Gastroesophageal sphincter (tissue), 4 donors: Measurements from ENCODE around the gene UHRF1. TPM values are rescaled to one million over a fixed set of nuclear protein-coding genes. Genes with fewer than 3 reads are reported as not detected.

Experiments used
- ATAC-seq: fragments of 150-250 bp; one replicate; pipeline ENCODE4 v1.9.1; 2016; ENCODE audit warnings: mild to moderate bottlenecking, moderate library complexity
- H3K27ac ChIP-seq, 4 donors: fragments of 200-600 bp; sonication (generic) in 3 of 4; 1 replicate in 3 of 4; 2 replicates in 1 of 4; pipeline ENCODE4 v1.5.1; 2016 to 2019
- H3K27me3 ChIP-seq: fragments of 200-600 bp; sonication (generic); one replicate; pipeline ENCODE4 v1.5.1; 2019
- H3K36me3 ChIP-seq, 2 donors: fragments of 200-600 bp; sonication (generic); one replicate each; pipeline ENCODE4 v1.5.1; 2019; ENCODE audit warnings: control low read depth in 1 of 2
- H3K4me1 ChIP-seq, 3 donors: fragments of 200-600 bp; sonication (generic); 1 replicate in 2 of 3; 2 replicates in 1 of 3; pipeline ENCODE4 v1.5.1; 2016 to 2019; ENCODE audit warnings: control low read depth in 2 of 3
- H3K4me3 ChIP-seq, 2 donors: fragments of 200-600 bp; sonication (generic); one replicate each; pipeline ENCODE4 v1.5.1; 2019; ENCODE audit warnings: mild to moderate bottlenecking in 1 of 2, moderate library complexity in 1 of 2
- H3K9me3 ChIP-seq, 3 donors: fragments of 200-600 bp; sonication (generic); one replicate each; pipeline ENCODE4 v1.5.1; 2017 to 2019; ENCODE audit warnings: control low read depth in 2 of 3
- EP300 ChIP-seq: sonication (generic); formaldehyde crosslinking; IDR thresholded peaks from one replicate; pipeline ENCODE4 v1.6.1; 2017; ENCODE audit warnings: antibody characterized with exemption, mild to moderate bottlenecking
- POLR2A ChIP-seq, 2 donors: fragments of 450-650 bp; IDR thresholded peaks; one replicate each; pipeline ENCODE4 v1.6.1; 2017; ENCODE audit warnings: antibody characterized with exemption in 2 of 2, mild to moderate bottlenecking in 2 of 2, moderate library complexity in 1 of 2
- POLR2AphosphoS5 ChIP-seq: sonication (generic); formaldehyde crosslinking; IDR thresholded peaks from one replicate; pipeline ENCODE4 v1.6.1; 2017; ENCODE audit warnings: antibody characterized with exemption
- WGBS, 2 donors: methylation state at CpG; one replicate each; pipeline ENCODE4 v1.1.5; 2018; ENCODE audit warnings: low coverage in 1 of 2; 5-methylcytosine and 5-hydroxymethylcytosine counted together
- total RNA-seq, 4 donors: library from RNA; depleted of rRNA; stranded (reverse); fragments of >200 nt; gene quantifications; one replicate each; pipeline ENCODE4 v1.1.0, GENCODE V29; 2016
- TF ChIP-seq, protein P1 (sequence below), 4 experiments: fragments of 200-600 bp in 2 of 4; fragments of 450-650 bp in 2 of 4; sonication (generic) in 1 of 4; IDR thresholded peaks; one replicate each; pipeline ENCODE4 v1.5.1; 2017 to 2019; ENCODE audit warnings: antibody characterized with exemption in 4 of 4, mild to moderate bottlenecking in 2 of 4, moderate library complexity in 2 of 4

Gene UHRF1
- total RNA-seq, 4 donors from 2014 or later: 0.58 to 1.4 (median 0.73) TPM

DNA sequence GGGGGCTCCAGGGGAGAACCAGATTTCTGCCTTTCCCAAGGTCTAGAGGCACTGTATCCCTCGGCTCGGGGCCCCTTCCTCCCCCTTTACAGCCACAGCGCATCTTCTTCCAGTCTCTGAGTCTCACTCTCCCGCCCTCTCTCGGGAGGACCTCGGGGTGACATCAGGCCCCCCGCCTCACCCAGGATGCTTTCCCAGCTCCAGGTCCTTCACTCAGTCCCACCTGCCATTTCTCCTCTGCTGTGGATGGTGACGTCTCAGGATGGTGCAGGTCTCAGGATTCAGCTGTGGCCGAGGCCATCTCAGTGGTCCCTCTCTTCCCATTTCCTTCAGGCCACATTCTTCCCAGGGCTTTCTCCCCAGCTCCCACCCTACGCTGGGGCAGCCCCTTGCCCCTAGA, 46.0 kb downstream of the UHRF1 start:
- 83 to 95% methylated on average over 2 to 3 of the region's 10 CpGs for WGBS, 2 donors
- Histone ChIP-seq H3K4me1 (no peaks in the 10 kb centered on the region), H3K36me3 (no peaks in the 10 kb centered on the region), H3K9me3 (no peaks in the 10 kb centered on the region), H3K27me3 (no peaks in the 10 kb centered on the region), H3K4me3 (no peak overlapping the region), H3K27ac (no peak overlapping the region)
- TF ChIP-seq, protein P1, sequence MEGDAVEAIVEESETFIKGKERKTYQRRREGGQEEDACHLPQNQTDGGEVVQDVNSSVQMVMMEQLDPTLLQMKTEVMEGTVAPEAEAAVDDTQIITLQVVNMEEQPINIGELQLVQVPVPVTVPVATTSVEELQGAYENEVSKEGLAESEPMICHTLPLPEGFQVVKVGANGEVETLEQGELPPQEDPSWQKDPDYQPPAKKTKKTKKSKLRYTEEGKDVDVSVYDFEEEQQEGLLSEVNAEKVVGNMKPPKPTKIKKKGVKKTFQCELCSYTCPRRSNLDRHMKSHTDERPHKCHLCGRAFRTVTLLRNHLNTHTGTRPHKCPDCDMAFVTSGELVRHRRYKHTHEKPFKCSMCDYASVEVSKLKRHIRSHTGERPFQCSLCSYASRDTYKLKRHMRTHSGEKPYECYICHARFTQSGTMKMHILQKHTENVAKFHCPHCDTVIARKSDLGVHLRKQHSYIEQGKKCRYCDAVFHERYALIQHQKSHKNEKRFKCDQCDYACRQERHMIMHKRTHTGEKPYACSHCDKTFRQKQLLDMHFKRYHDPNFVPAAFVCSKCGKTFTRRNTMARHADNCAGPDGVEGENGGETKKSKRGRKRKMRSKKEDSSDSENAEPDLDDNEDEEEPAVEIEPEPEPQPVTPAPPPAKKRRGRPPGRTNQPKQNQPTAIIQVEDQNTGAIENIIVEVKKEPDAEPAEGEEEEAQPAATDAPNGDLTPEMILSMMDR (IDR thresholded peaks at IDR 0.05): no peak
- TF ChIP-seq POLR2A (IDR thresholded peaks at IDR 0.05): no peak
- TF ChIP-seq EP300: no peak
- TF ChIP-seq POLR2AphosphoS5: no peak
- no peak for ATAC-seq

DNA sequence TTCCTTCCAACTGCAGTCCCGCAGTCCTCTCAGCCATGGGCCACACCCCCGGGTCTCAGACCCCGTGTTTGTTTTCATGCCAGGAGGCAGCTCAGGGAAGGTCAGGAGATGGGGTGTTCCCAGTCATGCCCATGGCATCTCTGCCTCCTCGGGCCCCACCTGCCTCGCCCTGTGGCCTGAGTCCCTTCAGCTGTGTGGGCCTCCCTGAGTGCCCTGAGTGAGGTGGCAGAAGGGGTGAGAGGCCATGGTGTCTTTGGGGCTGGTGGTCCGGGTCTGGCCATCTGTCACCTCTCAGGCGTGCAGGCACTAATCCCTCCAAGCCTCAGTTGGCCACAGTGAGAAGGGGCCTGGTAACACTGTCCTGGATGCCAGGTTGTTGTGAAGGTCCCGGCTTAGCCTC, 48.7 kb downstream of the UHRF1 start:
- no CpG with 5 or more reads among the region's 8 CpGs for WGBS, 2 donors
- Histone ChIP-seq H3K9me3 (no peaks in the 10 kb centered on the region), H3K27ac (no peak overlapping the region), H3K4me3 (no peak overlapping the region), H3K4me1 (no peaks in the 10 kb centered on the region), H3K36me3 (no peaks in the 10 kb centered on the region), H3K27me3 (no peaks in the 10 kb centered on the region)
- TF ChIP-seq EP300 (no peak), POLR2AphosphoS5 (no peak), POLR2A (IDR thresholded peaks at IDR 0.05) (no peak)
- TF ChIP-seq, protein P1 (IDR thresholded peaks at IDR 0.05): no peak
- no peak for ATAC-seq

DNA sequence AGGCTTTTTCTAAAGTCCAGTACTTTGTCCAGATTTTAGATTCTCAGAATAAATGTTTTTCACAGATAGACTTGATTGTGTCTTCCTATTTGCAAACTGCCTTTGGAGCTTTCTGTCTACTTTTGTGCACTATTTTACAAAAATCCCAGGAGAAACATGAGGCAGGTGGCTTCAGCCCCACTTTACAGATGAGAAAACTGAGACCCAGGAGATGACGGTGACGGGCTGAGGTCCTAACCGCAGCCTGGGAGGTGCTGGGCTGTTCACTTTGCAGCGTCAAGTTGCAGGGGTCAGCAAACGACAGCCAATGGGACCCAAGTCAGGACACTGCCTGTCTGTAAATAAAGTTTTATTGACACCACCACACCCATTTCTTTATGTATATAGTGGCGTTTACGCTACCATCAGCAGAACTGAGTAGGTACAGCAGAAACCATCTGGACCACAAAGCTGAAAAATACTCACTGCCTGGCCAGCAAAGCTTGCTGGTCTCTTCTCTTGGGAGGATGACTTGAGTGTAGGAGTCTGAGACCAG, 52.9 kb downstream of the UHRF1 start:
- ATAC-seq: no peak
- no peak overlapping the region for H3K27ac ChIP-seq
- H3K36me3 ChIP-seq: no peaks in the 10 kb centered on the region
- TF ChIP-seq, protein P1 (IDR thresholded peaks at IDR 0.05): no peak
- TF ChIP-seq EP300: no peak
- no peak for TF ChIP-seq POLR2A (IDR thresholded peaks at IDR 0.05)
- no peak for TF ChIP-seq POLR2AphosphoS5
- H3K27me3 ChIP-seq: no peaks in the 10 kb centered on the region
- WGBS, 2 donors: 93 to 96% methylated on average over 3 to 7 of the region's 7 CpGs
- H3K4me3 ChIP-seq: no peak overlapping the region
- no peaks in the 10 kb centered on the region for H3K9me3 ChIP-seq
- H3K4me1 ChIP-seq: no peaks in the 10 kb centered on the region

DNA sequence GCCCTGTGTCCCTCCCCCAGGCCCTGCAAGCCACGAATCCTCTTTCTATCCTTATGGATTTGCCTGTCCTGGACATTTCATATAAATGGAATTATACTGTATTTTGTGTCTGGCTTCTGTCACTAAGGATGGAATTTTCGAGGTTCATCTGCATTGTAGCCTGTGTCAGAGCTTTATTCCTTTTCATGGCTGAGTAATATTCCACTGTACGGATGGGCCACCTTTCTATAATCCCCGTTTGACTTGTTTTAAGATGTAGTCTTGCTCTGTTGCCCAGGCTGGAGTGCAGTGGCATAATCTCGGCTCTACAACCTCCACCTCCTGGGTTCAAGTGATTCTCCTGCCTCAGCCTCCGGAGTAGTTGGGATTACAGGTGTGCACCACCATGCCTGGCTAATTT, 55.8 kb downstream of the UHRF1 start:
- H3K4me3 ChIP-seq: no peak overlapping the region
- 89 to 90% methylated on average over 3 to 5 of the region's 6 CpGs for WGBS, 2 donors
- ATAC-seq: no peak
- H3K27me3 ChIP-seq: no peaks in the 10 kb centered on the region
- H3K36me3 ChIP-seq: no peaks in the 10 kb centered on the region
- H3K9me3 ChIP-seq: no peaks in the 10 kb centered on the region
- TF ChIP-seq EP300 (no peak), POLR2AphosphoS5 (no peak), POLR2A (IDR thresholded peaks at IDR 0.05) (no peak)
- TF ChIP-seq, protein P1 (IDR thresholded peaks at IDR 0.05): no peak
- peaks cover 0 to 12% (median 0%) of the 10 kb centered on the region in 3 donors for H3K4me1 ChIP-seq
- no peak overlapping the region for H3K27ac ChIP-seq

DNA sequence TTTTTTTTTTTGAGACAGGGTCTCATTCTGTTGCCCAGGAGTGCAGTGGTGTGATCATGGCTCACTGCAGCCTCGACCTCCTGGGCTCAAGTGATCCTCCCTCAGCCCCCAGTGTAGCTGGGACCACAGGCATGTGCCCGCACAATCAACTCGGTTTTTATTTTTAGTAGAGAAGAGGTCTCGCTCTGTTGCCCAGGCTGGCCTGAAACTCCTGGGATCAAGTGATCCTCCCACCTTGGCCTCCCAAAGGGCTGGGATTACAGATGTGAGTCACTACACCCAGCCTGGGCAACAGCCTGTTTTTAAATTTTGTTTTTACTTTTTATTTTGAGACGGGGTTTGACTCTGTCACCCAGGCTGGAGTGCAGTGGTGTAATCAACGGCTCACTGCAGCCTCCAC, 57.3 kb downstream of the UHRF1 start:
- no peak for ATAC-seq
- peaks cover 0 to 27% (median 7%) of the 10 kb centered on the region in 3 donors for H3K4me1 ChIP-seq
- H3K27ac ChIP-seq: no peak overlapping the region
- no peaks in the 10 kb centered on the region for H3K9me3 ChIP-seq
- 75% methylated on average over 5 of the region's 6 CpGs; no CpG with 5 or more reads in 1 of the 2 donors for WGBS, 2 donors
- no peak for TF ChIP-seq POLR2AphosphoS5
- TF ChIP-seq, protein P1 (IDR thresholded peaks at IDR 0.05): no peak
- TF ChIP-seq POLR2A (IDR thresholded peaks at IDR 0.05): no peak
- no peak for TF ChIP-seq EP300
- H3K27me3 ChIP-seq: no peaks in the 10 kb centered on the region
- H3K36me3 ChIP-seq: no peaks in the 10 kb centered on the region
- H3K4me3 ChIP-seq: no peak overlapping the region
